Esophagus (tissue), 2 donors: ENCODE results near the gene SEPTIN1. TPM values are rescaled to one million over a fixed set of nuclear protein-coding genes. Genes with fewer than 3 reads are reported as not detected.

ENCODE experiments used
- H3K27ac ChIP-seq, 2 donors: one replicate each; pipeline ENCODE4 v1.5.1; 2013; ENCODE audit warnings: low read depth in 2 of 2, mild to moderate bottlenecking in 2 of 2, inconsistent platforms in 1 of 2, low read length in 1 of 2, moderate library complexity in 1 of 2
- H3K27me3 ChIP-seq, 2 donors: one replicate each; pipeline ENCODE4 v1.6.1; 2013; ENCODE audit warnings: low read length in 2 of 2, control low read depth in 1 of 2, mild to moderate bottlenecking in 1 of 2; ENCODE audit not compliant: insufficient read depth in 2 of 2, control insufficient read depth in 1 of 2
- H3K36me3 ChIP-seq, 2 donors: one replicate each; pipeline ENCODE4 v1.6.1; 2013; ENCODE audit warnings: low read length in 1 of 2; ENCODE audit not compliant: control insufficient read depth in 2 of 2, insufficient read depth in 2 of 2
- H3K4me1 ChIP-seq, 2 donors: one replicate each; pipeline ENCODE4 v1.6.1; 2013; ENCODE audit warnings: low read length in 1 of 2; ENCODE audit not compliant: control insufficient read depth in 2 of 2, insufficient read depth in 2 of 2
- H3K4me3 ChIP-seq, 2 donors: one replicate each; pipeline ENCODE4 v1.5.1; 2013; ENCODE audit warnings: low read length in 2 of 2, mild to moderate bottlenecking in 2 of 2, low read depth in 1 of 2, moderate library complexity in 1 of 2
- H3K9me3 ChIP-seq, 2 donors: one replicate each; pipeline ENCODE4 v1.6.1; 2013; ENCODE audit warnings: mild to moderate bottlenecking in 2 of 2, low read depth in 1 of 2, low read length in 1 of 2, moderate library complexity in 1 of 2; ENCODE audit not compliant: control insufficient read depth in 2 of 2, insufficient read depth in 1 of 2
- WGBS, 2 donors: extraction: QIAGEN DNeasy Blood & Tissue Kit; methylation state at CpG; one replicate each; pipeline ENCODE4 v1.1.7; 2013; 5-methylcytosine and 5-hydroxymethylcytosine counted together
- polyA plus RNA-seq, 2 donors: library from polyadenylated mRNA; stranded (reverse); fragments of 200-250 nt; gene quantifications; one replicate each; pipeline ENCODE4 v1.2.3, GENCODE V29; 2013
- donor health status: healthy with polysubstance abuse.
- donor health status: Bipolar disorder and iron deficiency.

Gene SEPTIN1
- polyA plus RNA-seq, 2 donors: 3.5 to 6.8 TPM

DNA sequence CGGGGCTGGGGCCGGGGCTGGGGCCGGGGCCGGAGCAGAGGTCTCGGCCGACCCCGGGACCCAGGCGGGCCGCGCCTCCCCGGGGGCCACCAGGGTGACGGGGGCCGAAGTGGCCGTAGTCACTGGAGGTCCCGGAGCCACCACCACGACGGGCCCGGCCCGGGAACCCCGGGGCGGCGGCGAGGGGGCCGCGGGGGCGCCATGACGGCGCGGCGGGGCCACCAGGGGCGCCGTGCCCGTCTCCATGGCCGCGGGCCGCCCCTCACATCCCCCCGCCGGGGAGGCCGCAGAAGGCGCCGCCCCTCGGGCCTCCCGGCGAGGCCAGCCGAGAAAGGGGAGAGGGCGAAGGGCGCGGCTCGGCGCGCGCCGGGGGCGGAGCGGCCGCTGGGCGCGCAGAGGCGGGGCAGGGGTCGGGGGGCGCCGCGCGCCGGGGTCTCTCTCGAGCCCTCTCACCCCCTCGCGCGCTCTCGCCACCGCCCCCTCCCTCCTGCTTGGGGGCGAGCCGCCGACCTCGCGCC is 12.4 kb downstream of the SEPTIN1 start:
- no peaks in the 10 kb centered on the region for H3K9me3 ChIP-seq
- peaks cover 8 to 13% of the 10 kb centered on the region in 2 donors for H3K36me3 ChIP-seq
- peak overlapping the region; percentile 73 to 75 for H3K4me3 ChIP-seq
- H3K27me3 ChIP-seq: no peaks in the 10 kb centered on the region
- H3K27ac ChIP-seq: peak overlapping the region; percentile 80 to 85
- H3K4me1 ChIP-seq: peaks cover 0 to 11% of the 10 kb centered on the region in 2 donors
- WGBS, 2 donors: 1% methylated on average over 25 to 76 of the region's 76 CpGs

GRCh38 chr16:30369091-30369937 is 13.0 kb downstream of the SEPTIN1 start:
- Histone ChIP-seq H3K4me1 (peaks cover 0 to 11% of the 10 kb centered on the region in 2 donors), H3K9me3 (no peaks in the 10 kb centered on the region), H3K27me3 (no peaks in the 10 kb centered on the region), H3K36me3 (peaks cover 8 to 17% of the 10 kb centered on the region in 2 donors), H3K4me3 (peak overlapping the region; percentile 73 to 75), H3K27ac (peak overlapping the region; percentile 85 to 87)
- WGBS, 2 donors: 1% methylated on average over 45 of the region's 45 CpGs

DNA sequence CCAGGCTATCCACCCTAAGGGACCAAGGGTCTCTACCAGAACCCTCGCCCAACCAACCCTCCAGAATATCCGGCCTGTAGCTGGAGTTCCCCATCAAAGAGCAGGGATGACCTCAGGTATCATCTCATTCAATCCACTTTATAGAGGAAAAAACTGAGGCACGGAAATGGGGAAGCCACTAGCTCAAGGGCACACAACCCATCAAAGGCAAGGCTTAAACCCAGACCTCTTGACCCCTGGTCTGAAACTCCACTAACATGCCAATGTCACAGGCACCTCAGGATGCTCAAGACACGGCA is 13.6 kb downstream of the SEPTIN1 start:
- 2 to 4% methylated on average over 4 of the region's 4 CpGs for WGBS, 2 donors
- peaks cover 8 to 17% of the 10 kb centered on the region in 2 donors for H3K36me3 ChIP-seq
- H3K4me3 ChIP-seq: peak overlapping the region; percentile 73 to 75
- no peaks in the 10 kb centered on the region for H3K9me3 ChIP-seq
- peak overlapping the region; percentile 23 to 87 for H3K27ac ChIP-seq
- H3K27me3 ChIP-seq: no peaks in the 10 kb centered on the region
- H3K4me1 ChIP-seq: peaks cover 0 to 11% of the 10 kb centered on the region in 2 donors

DNA sequence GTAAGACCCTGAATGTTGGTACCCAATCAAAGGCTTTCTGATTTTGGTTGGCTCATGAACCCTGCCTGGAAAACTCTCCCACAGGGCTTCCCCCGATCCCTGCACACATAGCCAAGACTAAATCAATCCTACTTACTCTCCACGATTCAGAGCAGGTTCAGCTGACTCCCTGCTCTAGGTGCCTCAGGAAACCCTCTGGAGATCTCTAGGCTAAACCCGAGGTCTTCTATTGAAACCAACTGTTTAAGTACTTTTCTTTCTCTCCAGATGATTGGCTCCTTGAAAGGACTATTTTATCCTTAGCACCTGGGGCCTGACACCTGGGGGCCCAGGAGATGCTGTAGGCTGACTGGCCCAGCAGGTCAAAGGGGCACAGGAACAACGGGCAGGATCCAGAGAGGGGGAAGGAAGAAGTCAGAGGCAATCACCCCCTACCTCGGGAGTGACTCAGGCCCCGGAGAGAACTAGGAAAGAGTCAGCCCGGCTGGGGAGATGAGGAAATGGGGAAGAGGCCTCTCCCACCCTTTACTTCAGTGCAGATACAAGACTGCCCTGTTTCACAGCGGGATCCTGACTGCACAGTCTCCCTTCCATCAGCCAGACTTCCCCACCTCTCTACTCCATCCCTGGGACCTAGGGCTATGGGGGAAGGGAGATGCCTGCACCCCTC is 14.1 kb downstream of the SEPTIN1 start:
- Histone ChIP-seq H3K27me3 (no peaks in the 10 kb centered on the region), H3K27ac (peak overlapping the region; percentile 23 to 87), H3K36me3 (peaks cover 8 to 17% of the 10 kb centered on the region in 2 donors), H3K4me3 (peak overlapping the region; percentile 73 to 75), H3K4me1 (peaks cover 0 to 11% of the 10 kb centered on the region in 2 donors), H3K9me3 (no peaks in the 10 kb centered on the region)
- 3% methylated on average over 8 of the region's 8 CpGs for WGBS, 2 donors

DNA sequence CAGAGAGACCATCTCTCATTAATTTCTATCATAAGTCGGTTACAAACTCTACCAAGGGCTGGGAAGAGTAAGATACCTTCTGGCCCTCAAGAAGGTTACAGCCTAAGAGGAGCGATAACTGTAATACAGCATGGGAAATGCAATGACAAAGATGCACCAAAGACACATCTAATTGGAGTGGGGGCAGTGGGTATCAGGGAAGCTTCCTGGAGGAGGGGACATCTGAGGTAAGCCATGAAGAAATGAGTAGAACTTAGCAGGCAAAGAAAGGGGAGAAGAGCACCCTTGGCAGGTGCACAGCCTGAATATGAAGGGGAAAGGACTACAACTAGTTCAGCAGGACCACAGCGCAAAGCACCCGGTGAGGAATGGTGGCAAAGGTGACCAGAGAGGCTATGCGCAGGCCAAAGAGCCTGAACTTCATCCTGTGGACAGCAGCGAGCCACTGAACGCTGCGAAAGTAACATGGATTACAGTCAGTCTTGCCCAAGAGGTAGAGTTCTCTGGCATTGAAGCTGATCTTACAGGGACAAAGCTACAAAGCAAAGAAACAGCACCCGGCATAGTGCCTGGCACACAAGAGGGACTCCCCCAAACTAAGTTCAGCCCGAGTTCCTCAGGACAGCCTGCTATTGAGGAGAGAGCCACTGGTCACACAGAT is 14.9 kb downstream of the SEPTIN1 start:
- no peaks in the 10 kb centered on the region for H3K9me3 ChIP-seq
- 65 to 66% methylated on average over 10 of the region's 10 CpGs for WGBS, 2 donors
- H3K36me3 ChIP-seq: peaks cover 8 to 21% of the 10 kb centered on the region in 2 donors
- H3K27me3 ChIP-seq: no peaks in the 10 kb centered on the region
- peak overlapping the region; percentile 23 to 87 for H3K27ac ChIP-seq
- peak overlapping the region in 1 of 2 donors; percentile 73 for H3K4me3 ChIP-seq
- H3K4me1 ChIP-seq: peaks cover 0 to 11% of the 10 kb centered on the region in 2 donors

DNA sequence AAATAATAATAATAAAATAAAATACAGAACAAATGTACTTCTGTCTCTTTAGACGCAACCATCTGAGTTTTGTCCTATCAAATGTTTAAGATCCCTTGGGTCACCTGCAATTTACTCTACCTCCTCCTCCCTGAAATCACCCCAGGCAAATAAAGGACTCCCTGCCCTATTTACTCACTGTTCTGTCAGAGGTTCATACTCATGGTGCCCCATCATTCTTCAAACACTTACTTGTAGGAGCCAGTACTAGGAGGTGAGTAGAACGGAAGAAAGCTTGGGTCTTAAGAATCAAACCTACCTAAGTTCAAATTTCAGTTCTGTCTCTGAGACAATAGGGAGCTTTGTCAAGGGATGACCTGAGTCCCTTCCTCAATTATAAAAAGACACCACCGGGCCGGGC is 15.8 kb downstream of the SEPTIN1 start:
- Histone ChIP-seq H3K36me3 (peaks cover 8 to 21% of the 10 kb centered on the region in 2 donors), H3K27me3 (no peaks in the 10 kb centered on the region), H3K9me3 (no peaks in the 10 kb centered on the region), H3K4me1 (peaks cover 0 to 11% of the 10 kb centered on the region in 2 donors), H3K4me3 (no peak overlapping the region), H3K27ac (no peak overlapping the region)
- WGBS, 2 donors: 73 to 83% methylated on average over 4 of the region's 4 CpGs

DNA sequence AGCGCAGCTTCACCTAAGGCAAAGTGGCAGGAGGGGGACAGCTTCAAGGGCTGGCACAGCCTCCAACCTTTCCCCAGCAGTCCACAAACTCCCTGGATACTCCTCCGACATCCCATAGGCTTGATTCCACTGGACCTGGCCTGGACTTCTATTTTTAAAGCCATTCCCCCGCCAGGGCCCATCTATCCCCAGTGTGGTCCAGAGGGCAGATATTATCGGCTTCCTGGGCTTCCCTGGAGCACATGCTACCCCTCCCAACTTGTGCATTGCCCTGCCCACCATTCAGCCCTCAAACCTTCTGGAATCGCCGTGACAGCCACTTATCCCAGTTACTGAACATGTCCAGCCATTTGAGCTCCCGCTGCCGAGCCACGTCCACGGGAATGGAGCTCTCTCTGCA is 17.2 kb downstream of the SEPTIN1 start:
- 84 to 88% methylated on average over 10 of the region's 10 CpGs for WGBS, 2 donors
- Histone ChIP-seq H3K27me3 (no peaks in the 10 kb centered on the region), H3K9me3 (no peaks in the 10 kb centered on the region), H3K27ac (no peak overlapping the region), H3K36me3 (peaks cover 8 to 21% of the 10 kb centered on the region in 2 donors), H3K4me3 (no peak overlapping the region), H3K4me1 (peaks cover 0 to 11% of the 10 kb centered on the region in 2 donors)

- H3K9me3 ChIP-seq: no peaks in the 10 kb centered on the region
- H3K27me3 ChIP-seq: no peaks in the 10 kb centered on the region
- WGBS, 2 donors: 94 to 95% methylated on average over 7 of the region's 7 CpGs
- H3K36me3 ChIP-seq: peaks cover 21 to 40% of the 10 kb centered on the region in 2 donors
- H3K27ac ChIP-seq: no peak overlapping the region
- H3K4me1 ChIP-seq: peaks cover 2 to 12% of the 10 kb centered on the region in 2 donors
- no peak overlapping the region for H3K4me3 ChIP-seq
Observed at GRCh38 chr16:30361180-30361579, 21.2 kb downstream of the SEPTIN1 start.

DNA sequence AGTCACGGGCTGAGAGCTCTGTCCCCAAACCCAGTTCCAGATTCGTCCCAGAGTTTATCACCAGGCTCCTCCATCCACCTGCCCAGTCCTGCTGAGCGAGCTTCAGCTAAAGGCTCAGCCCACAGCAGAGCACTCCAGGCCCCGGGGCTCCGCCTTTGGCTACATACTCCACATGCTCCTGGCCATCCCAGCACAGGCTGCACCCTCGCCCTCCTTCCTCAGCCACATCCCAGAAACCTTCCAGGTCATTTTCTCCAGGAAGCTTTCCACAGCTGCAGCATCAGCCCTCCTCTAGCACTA is 22.5 kb downstream of the SEPTIN1 start:
- Histone ChIP-seq H3K4me3 (no peak overlapping the region), H3K27me3 (no peaks in the 10 kb centered on the region), H3K9me3 (no peaks in the 10 kb centered on the region), H3K27ac (no peak overlapping the region), H3K4me1 (peaks cover 2 to 17% of the 10 kb centered on the region in 2 donors), H3K36me3 (peaks cover 13 to 31% of the 10 kb centered on the region in 2 donors)
- 68 to 73% methylated on average over 6 of the region's 6 CpGs for WGBS, 2 donors
